Raji (cell line): ENCODE results near the gene NABP2.

Source experiments
- POLR2A ChIP-seq: IDR thresholded peaks from 2 replicates; pipeline ENCODE4 v1.6.1; 2011; ENCODE audit warnings: low read depth, low read length, control low read depth; ENCODE audit not compliant: insufficient read depth

Gene NABP2

GRCh38 chr12:56206452-56207166 lies 17.5 kb upstream of the NABP2 start:
- TF ChIP-seq POLR2A: no peak

- TF ChIP-seq POLR2A: no peak
Measured at GRCh38 chr12:56208006-56208405, 16.1 kb upstream of the NABP2 start.

GRCh38 chr12:56212361-56212760 lies 11.8 kb upstream of the NABP2 start:
- TF ChIP-seq POLR2A: no peak

- no peak for TF ChIP-seq POLR2A
Measured at GRCh38 chr12:56213878-56214277, 10.3 kb upstream of the NABP2 start.

GRCh38 chr12:56216461-56216860 lies 7.7 kb upstream of the NABP2 start:
- TF ChIP-seq POLR2A: no peak

- TF ChIP-seq POLR2A: no peak
Measured at GRCh38 chr12:56219840-56220239, 4.3 kb upstream of the NABP2 start.

- TF ChIP-seq POLR2A: no peak
Measured at GRCh38 chr12:56220611-56221231, 3.4 kb upstream of the NABP2 start.

- TF ChIP-seq POLR2A: no peak
Measured at GRCh38 chr12:56221232-56221756, 2.8 kb upstream of the NABP2 start.

- TF ChIP-seq POLR2A: peak; percentile 97
Measured at GRCh38 chr12:56221757-56222530, 2.2 kb upstream of the NABP2 start, which contains the start of gene RNF41. RNF41 (minus strand) TSS chr12:56221922; CDS start chr12:56214047, 7,875 bp downstream.

- TF ChIP-seq POLR2A: no peak
Measured at GRCh38 chr12:56222531-56222895, 1.6 kb upstream of the NABP2 start.

- no peak for TF ChIP-seq POLR2A
Measured at GRCh38 chr12:56223571-56224101, 506 bp upstream of the NABP2 start.

GRCh38 chr12:56224954-56225353 lies 812 bp downstream of the NABP2 start:
- TF ChIP-seq POLR2A: no peak

GRCh38 chr12:56229082-56229481 lies 4.9 kb downstream of the NABP2 start:
- TF ChIP-seq POLR2A: no peak

GRCh38 chr12:56229916-56230431 lies 5.8 kb downstream of the NABP2 start, which contains the start of gene SLC39A5:
SLC39A5 (plus strand) TSS chr12:56230051; CDS start chr12:56231275, 1,224 bp downstream.
- TF ChIP-seq POLR2A: no peak

GRCh38 chr12:56230432-56231183 lies 6.5 kb downstream of the NABP2 start:
- TF ChIP-seq POLR2A: no peak

GRCh38 chr12:56231184-56231582 lies 7.0 kb downstream of the NABP2 start:
- no peak for TF ChIP-seq POLR2A
